Psoas muscle (tissue), 8 donors: ENCODE data around the gene APBB2. TPM values are rescaled to one million over a fixed set of nuclear protein-coding genes. Genes with fewer than 3 reads are reported as not detected.

Experiments used
- ATAC-seq, 4 donors: fragments of 200-7000 bp; cut with Tn5 transposase; one replicate each; pipeline ENCODE4 v1.9.1; 2020; ENCODE audit warnings: moderate library complexity in 3 of 4, mild to moderate bottlenecking in 2 of 4
- DNase-seq, 2 donors: peaks; one replicate each; pipeline ENCODE4 v3.0.0-alpha.2; 2020
- H3K27ac ChIP-seq: fragments of 200-600 bp; one replicate; pipeline ENCODE4 v1.8.0; 2022
- H3K27me3 ChIP-seq, 3 donors: fragments of 200-600 bp in 1 of 3; one replicate each; pipeline versions ENCODE4 v1.6.1 to v1.8.0; 2013 to 2022; ENCODE audit warnings: low read length in 2 of 3, mild to moderate bottlenecking in 2 of 3, moderate library complexity in 1 of 3; ENCODE audit not compliant: insufficient read depth in 3 of 3
- H3K36me3 ChIP-seq, 2 donors: fragments of 200-600 bp in 1 of 2; one replicate each; pipeline versions ENCODE4 v1.6.1 to v1.8.0; 2013 to 2022; ENCODE audit warnings: low read depth in 1 of 2, mild to moderate bottlenecking in 1 of 2, moderate library complexity in 1 of 2; ENCODE audit not compliant: insufficient read depth in 1 of 2
- H3K4me1 ChIP-seq: fragments of 200-600 bp; one replicate; pipeline ENCODE4 v1.8.0; 2022
- H3K4me3 ChIP-seq: fragments of 200-600 bp; one replicate; pipeline ENCODE4 v1.8.0; 2022; ENCODE audit warnings: mild to moderate bottlenecking
- H3K9me3 ChIP-seq: fragments of 200-600 bp; one replicate; pipeline ENCODE4 v1.8.0; 2022
- CTCF ChIP-seq: fragments of 200-600 bp; IDR thresholded peaks from one replicate; pipeline ENCODE4 v1.8.0; 2022; ENCODE audit warnings: antibody characterized with exemption
- WGBS, 3 donors: extraction: QIAGEN DNeasy Blood & Tissue Kit; methylation state at CpG; one replicate each; pipeline versions ENCODE4 v1.1.6 to v1.1.7; 2013; 5-methylcytosine and 5-hydroxymethylcytosine counted together
- intact Hi-C, 2 donors: fragments of 100-400 bp; cut with DNase I; formaldehyde crosslinking; loops; one replicate each; pipeline versions ENCODE4 v1.11.0 to v1.14.2; 2022
- polyA plus RNA-seq, 3 donors: library from polyadenylated mRNA; stranded (reverse); fragments of 200-250 nt; gene quantifications; one replicate each; pipeline ENCODE4 v1.2.3, GENCODE V29; 2013
- total RNA-seq, 4 donors: library from RNA; stranded (reverse); fragmentation: NEBNext Ultra II Directional in 2 of 4; extraction: Animal tissue kit (Norgen Biotek cat#: 25700) in 2 of 4; gene quantifications; one replicate each; pipeline versions ENCODE4 v1.2.1 to v1.2.4, GENCODE V29; 2021 to 2023
- donor health status: healthy with polysubstance abuse.
- donor health status: DM: no; HTN: no; CAD: no; lungs with moderate emphysema.
- donor health status: Bipolar disorder and iron deficiency.
- donor health status: healthy.
- donor health status: DM: yes; HTN: yes; CAD: no.
- donor health status: DM: no; HTN: no; CAD: no.
- donor health status: DM: no; HTN: no; CAD: no.
- donor health status: DM: yes; HTN: yes; CAD: no.

Gene APBB2
- total and polyA plus RNA-seq, 7 donors, result 3.1 to 37.4 (median 11.3) TPM

DNA sequence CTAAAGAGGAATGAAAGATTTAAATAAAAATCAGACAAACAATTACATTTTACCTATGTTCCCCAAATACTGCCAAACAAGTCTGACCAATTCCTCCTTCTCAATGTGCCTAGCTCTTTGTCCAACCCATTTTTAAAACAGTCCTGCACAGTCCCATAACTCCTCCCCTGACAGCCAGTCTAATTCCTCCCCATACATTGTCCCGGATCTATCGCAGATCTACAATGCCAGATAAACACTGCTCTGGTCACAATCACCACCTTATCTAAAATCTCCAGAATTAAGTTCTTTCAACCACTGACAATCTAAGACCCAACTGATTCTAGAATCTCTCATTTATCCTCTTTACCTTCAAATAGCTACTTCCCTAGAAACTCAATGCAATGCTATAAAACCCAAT, 176.0 kb downstream of the APBB2 start:
- DNase-seq (no peak), ATAC-seq (no peak)
- WGBS, 3 donors, result 87 to 93% (median 92%) methylated on average over 2 of the region's 2 CpGs
- no peak overlapping the region for H3K4me3 ChIP-seq
- no peak overlapping the region for H3K27ac ChIP-seq
- H3K4me1 ChIP-seq, result no peaks in the 10 kb centered on the region
- H3K9me3 ChIP-seq, result no peaks in the 10 kb centered on the region
- H3K27me3 ChIP-seq, result no peaks in the 10 kb centered on the region
- no peak for TF ChIP-seq CTCF
- no peaks in the 10 kb centered on the region for H3K36me3 ChIP-seq
- intact Hi-C loops, result no loop called here

DNA sequence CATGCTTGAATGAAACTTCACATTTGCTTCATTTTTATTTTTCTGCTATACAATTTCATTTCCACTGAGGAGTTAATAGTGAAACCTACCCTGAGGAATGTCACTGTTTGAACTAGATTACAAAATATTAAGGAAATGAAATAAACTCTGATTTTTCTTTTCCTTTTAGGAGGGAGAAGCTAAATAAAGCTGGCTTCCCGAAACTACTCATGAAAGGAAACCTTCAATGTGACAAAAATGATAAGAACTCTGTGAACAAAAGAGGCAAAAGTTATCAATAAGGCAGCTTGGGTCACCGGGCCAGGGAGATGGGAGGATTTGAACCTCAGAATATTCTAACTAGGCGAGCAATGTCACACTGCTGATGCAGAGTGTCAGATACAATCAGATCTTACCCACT, 185.2 kb downstream of the APBB2 start:
- 65 to 76% (median 75%) methylated on average over 3 of the region's 3 CpGs for WGBS, 3 donors

GRCh38 chr4:41028392-41029076, 185.8 kb downstream of the APBB2 start:
- no peaks in the 10 kb centered on the region for H3K36me3 ChIP-seq
- no peak overlapping the region for H3K4me3 ChIP-seq
- intact Hi-C loops, result no loop called here
- TF ChIP-seq CTCF, result no peak
- WGBS, 3 donors, result 41 to 48% (median 43%) methylated on average over 8 of the region's 8 CpGs
- H3K9me3 ChIP-seq, result peaks cover 25% of the 10 kb centered on the region
- DNase-seq (no peak), ATAC-seq (peak in 3 of 4 donors; percentile 64 to 94 (median 90))
- H3K27me3 ChIP-seq, result no peaks in the 10 kb centered on the region
- H3K27ac ChIP-seq, result peak overlapping the region; percentile 25
- peaks cover 14% of the 10 kb centered on the region for H3K4me1 ChIP-seq

More for the DNA sequence above, 185.2 kb downstream of the APBB2 start:
- Histone ChIP-seq H3K27me3 (no peaks in the 10 kb centered on the region), H3K4me1 (peaks cover 14% of the 10 kb centered on the region), H3K36me3 (no peaks in the 10 kb centered on the region), H3K9me3 (peaks cover 25% of the 10 kb centered on the region), H3K27ac (peak overlapping the region; percentile 25), H3K4me3 (no peak overlapping the region)
- intact Hi-C loops, result no loop called here
- no peak for TF ChIP-seq CTCF
- DNase-seq (no peak), ATAC-seq (no peak)

- H3K27me3 ChIP-seq, result no peaks in the 10 kb centered on the region
- no peak overlapping the region for H3K4me3 ChIP-seq
- H3K4me1 ChIP-seq, result peaks cover 14% of the 10 kb centered on the region
- H3K27ac ChIP-seq, result no peak overlapping the region
- H3K36me3 ChIP-seq, result no peaks in the 10 kb centered on the region
- 96 to 100% (median 98%) methylated on average over 1 of the region's 1 CpG for WGBS, 3 donors
- TF ChIP-seq CTCF, result no peak
- DNase-seq (no peak), ATAC-seq (no peak)
- H3K9me3 ChIP-seq, result peaks cover 25% of the 10 kb centered on the region
- intact Hi-C loops, result no loop called here
Observed at GRCh38 chr4:41026971-41027370, 187.4 kb downstream of the APBB2 start.

DNA sequence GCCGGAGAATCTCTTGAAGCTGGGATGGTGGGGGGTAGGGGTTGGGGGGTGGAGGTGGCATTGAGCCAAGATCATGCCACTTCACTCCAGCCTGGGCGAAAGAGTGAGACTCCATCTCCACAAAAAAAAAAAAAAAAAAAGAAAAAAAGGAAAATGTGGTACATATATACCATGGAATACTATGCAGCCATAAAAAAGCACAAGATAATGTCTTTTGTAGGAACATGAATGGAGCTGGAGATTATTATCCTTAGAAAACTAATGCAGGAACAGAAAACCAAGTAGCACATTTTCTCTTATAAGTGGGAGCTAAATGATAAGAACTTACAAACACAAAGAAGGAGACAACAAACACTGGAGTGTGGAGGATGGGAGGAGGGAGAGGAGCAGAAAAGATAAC, 188.5 kb downstream of the APBB2 start:
- intact Hi-C loops, result no loop called here
- no peaks in the 10 kb centered on the region for H3K27me3 ChIP-seq
- peaks cover 25% of the 10 kb centered on the region for H3K9me3 ChIP-seq
- no peak for TF ChIP-seq CTCF
- DNase-seq (no peak), ATAC-seq (no peak)
- 93 to 100% (median 95%) methylated on average over 2 of the region's 2 CpGs for WGBS, 3 donors
- no peak overlapping the region for H3K4me3 ChIP-seq
- no peak overlapping the region for H3K27ac ChIP-seq
- H3K36me3 ChIP-seq, result no peaks in the 10 kb centered on the region
- H3K4me1 ChIP-seq, result peaks cover 14% of the 10 kb centered on the region
